ENCODE data around the gene S100A7. TPM values are rescaled to one million over a fixed set of nuclear protein-coding genes. Genes with fewer than 3 reads are reported as not detected.

S100A7 gene
- total and polyA plus RNA-seq, 9 of the 15 experiments (the other 6 are each of a cell fraction or from before 2014, with no cell fraction given) = not detected

DNA sequence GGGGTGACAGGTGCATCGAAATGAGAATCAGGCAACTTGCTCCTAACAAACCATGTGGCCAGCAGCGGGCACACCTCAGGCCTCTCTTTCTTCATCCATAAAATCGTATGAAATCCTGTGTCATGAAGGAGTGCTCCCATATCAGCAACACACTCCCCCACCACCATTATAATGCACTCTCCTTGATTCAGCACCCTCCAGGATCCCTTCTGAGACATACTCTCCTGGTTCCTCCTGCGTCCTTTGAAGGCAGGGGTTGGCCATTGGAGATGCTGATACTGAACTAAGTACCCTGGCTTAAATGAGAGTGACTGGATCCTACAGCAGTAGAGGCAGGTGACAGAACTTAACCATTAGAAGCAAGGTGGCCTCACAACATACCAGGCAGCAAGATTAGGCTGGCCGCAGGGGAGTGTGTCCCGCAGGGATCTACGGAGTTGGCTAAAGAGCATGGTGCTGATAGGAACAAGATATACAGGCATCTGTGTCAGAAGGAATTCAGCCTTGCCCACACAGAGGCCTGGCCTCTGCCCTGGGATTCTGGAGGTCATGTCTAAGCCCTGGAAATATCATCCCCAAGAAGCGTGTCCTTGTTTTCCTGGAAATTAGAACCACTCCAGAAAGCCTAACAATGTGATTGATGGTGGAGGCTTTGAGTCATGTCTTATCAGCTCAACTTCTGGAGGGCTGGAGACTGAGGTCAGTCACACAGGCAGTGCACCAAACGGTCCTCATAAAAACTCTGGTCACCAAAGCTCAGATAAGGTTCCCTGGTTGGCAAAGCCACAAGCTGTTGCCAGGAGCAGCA lies 27.4 kb downstream of the S100A7 start (continued):
- TF ChIP-seq, protein P1, sequence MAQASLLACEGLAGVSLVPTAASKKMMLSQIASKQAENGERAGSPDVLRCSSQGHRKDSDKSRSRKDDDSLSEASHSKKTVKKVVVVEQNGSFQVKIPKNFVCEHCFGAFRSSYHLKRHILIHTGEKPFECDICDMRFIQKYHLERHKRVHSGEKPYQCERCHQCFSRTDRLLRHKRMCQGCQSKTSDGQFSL (CRISPR knock-in tag; IDR thresholded peaks at IDR 0.05) = no peak
- TF ChIP-seq, protein P1 (tag; IDR thresholded peaks at IDR 0.05) = no peak
- TF ChIP-seq MTA3 (IDR thresholded peaks at IDR 0.05; ENCODE audit: borderline replicate concordance) = peak; percentile 85
- TF ChIP-seq SP1 (CRISPR knock-in tag; IDR thresholded peaks at IDR 0.05) = peak; percentile 43; the same call in 1 of the 2 replicates
- TF ChIP-seq ESRRB (CRISPR knock-in tag; IDR thresholded peaks at IDR 0.05; ENCODE audit: borderline replicate concordance) = no peak
- TF ChIP-seq ARID1B (IDR thresholded peaks at IDR 0.05) = peak; percentile 96
- peak; percentile 85 for TF ChIP-seq CCNT2 (IDR thresholded peaks at IDR 0.05; ENCODE audit: borderline replicate concordance, extremely low read depth, insufficient read length, low read depth, low read length)
- no peak for TF ChIP-seq BCL6 (CRISPR knock-in tag; IDR thresholded peaks at IDR 0.05)
- peak; percentile 92 for TF ChIP-seq ZNF263 (CRISPR knock-in tag; IDR thresholded peaks at IDR 0.05; ENCODE audit: borderline replicate concordance)
- TF ChIP-seq, protein P2, sequence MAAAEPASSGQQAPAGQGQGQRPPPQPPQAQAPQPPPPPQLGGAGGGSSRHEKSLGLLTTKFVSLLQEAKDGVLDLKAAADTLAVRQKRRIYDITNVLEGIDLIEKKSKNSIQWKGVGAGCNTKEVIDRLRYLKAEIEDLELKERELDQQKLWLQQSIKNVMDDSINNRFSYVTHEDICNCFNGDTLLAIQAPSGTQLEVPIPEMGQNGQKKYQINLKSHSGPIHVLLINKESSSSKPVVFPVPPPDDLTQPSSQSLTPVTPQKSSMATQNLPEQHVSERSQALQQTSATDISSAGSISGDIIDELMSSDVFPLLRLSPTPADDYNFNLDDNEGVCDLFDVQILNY (CRISPR knock-in tag; IDR thresholded peaks at IDR 0.05) = no peak
- TF ChIP-seq, protein P3, sequence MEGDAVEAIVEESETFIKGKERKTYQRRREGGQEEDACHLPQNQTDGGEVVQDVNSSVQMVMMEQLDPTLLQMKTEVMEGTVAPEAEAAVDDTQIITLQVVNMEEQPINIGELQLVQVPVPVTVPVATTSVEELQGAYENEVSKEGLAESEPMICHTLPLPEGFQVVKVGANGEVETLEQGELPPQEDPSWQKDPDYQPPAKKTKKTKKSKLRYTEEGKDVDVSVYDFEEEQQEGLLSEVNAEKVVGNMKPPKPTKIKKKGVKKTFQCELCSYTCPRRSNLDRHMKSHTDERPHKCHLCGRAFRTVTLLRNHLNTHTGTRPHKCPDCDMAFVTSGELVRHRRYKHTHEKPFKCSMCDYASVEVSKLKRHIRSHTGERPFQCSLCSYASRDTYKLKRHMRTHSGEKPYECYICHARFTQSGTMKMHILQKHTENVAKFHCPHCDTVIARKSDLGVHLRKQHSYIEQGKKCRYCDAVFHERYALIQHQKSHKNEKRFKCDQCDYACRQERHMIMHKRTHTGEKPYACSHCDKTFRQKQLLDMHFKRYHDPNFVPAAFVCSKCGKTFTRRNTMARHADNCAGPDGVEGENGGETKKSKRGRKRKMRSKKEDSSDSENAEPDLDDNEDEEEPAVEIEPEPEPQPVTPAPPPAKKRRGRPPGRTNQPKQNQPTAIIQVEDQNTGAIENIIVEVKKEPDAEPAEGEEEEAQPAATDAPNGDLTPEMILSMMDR (IDR thresholded peaks at IDR 0.05 in 2 of 3, conservative IDR thresholded peaks at IDR 0.05 in 1 of 3; ENCODE audit: insufficient read depth in 2 of 3, low read depth in 1 of 3, low read length in 3 of 3) = no peak
- peak; percentile 91 to 94 for TF ChIP-seq KDM1A (IDR thresholded peaks at IDR 0.05)
- TF ChIP-seq ETV5 (CRISPR knock-in tag; IDR thresholded peaks at IDR 0.05; ENCODE audit: low read depth) = peak; percentile 41
- no peak for TF ChIP-seq ETS2 (tag; IDR thresholded peaks at IDR 0.05; ENCODE audit: borderline replicate concordance, poor library complexity, severe bottlenecking)
- TF ChIP-seq, protein P4, sequence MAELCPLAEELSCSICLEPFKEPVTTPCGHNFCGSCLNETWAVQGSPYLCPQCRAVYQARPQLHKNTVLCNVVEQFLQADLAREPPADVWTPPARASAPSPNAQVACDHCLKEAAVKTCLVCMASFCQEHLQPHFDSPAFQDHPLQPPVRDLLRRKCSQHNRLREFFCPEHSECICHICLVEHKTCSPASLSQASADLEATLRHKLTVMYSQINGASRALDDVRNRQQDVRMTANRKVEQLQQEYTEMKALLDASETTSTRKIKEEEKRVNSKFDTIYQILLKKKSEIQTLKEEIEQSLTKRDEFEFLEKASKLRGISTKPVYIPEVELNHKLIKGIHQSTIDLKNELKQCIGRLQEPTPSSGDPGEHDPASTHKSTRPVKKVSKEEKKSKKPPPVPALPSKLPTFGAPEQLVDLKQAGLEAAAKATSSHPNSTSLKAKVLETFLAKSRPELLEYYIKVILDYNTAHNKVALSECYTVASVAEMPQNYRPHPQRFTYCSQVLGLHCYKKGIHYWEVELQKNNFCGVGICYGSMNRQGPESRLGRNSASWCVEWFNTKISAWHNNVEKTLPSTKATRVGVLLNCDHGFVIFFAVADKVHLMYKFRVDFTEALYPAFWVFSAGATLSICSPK (IDR thresholded peaks at IDR 0.05; ENCODE audit: borderline replicate concordance) = no peak
- peak; percentile 93 for TF ChIP-seq CBFA2T2 (conservative IDR thresholded peaks at IDR 0.05)
- TF ChIP-seq ERF (CRISPR knock-in tag; IDR thresholded peaks at IDR 0.05) = no peak
- TF ChIP-seq HNRNPL (IDR thresholded peaks at IDR 0.05; ENCODE audit: low read depth, low read length) = no peak
- TF ChIP-seq ZNF778 (CRISPR knock-in tag; IDR thresholded peaks at IDR 0.05) = no peak
- TF ChIP-seq, protein P5, sequence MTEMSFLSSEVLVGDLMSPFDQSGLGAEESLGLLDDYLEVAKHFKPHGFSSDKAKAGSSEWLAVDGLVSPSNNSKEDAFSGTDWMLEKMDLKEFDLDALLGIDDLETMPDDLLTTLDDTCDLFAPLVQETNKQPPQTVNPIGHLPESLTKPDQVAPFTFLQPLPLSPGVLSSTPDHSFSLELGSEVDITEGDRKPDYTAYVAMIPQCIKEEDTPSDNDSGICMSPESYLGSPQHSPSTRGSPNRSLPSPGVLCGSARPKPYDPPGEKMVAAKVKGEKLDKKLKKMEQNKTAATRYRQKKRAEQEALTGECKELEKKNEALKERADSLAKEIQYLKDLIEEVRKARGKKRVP (CRISPR knock-in tag; IDR thresholded peaks at IDR 0.05) = no peak

All from K562 (cell line).